GM18526 (cell line): ENCODE data around the gene DIAPH3.

Experiments used
- POLR2A ChIP-seq: IDR thresholded peaks from 3 replicates; pipeline ENCODE4 v1.6.1; 2011; ENCODE audit not compliant: insufficient read length; ENCODE audit errors: extremely low read depth

DIAPH3 gene

GRCh38 chr13:59665732-59666131, 498.0 kb downstream of the DIAPH3 start:
- no peak for TF ChIP-seq POLR2A

- TF ChIP-seq POLR2A, result no peak
These were observed 498.5 kb downstream of the DIAPH3 start for GRCh38 chr13:59665184-59665583.

- TF ChIP-seq POLR2A, result no peak
These were observed 499.1 kb downstream of the DIAPH3 start for GRCh38 chr13:59664586-59664985.

- no peak for TF ChIP-seq POLR2A
These were observed 500.0 kb downstream of the DIAPH3 start for GRCh38 chr13:59663707-59664106.

GRCh38 chr13:59660582-59660981, 503.1 kb downstream of the DIAPH3 start:
- no peak for TF ChIP-seq POLR2A

GRCh38 chr13:59659981-59660380, 503.7 kb downstream of the DIAPH3 start:
- no peak for TF ChIP-seq POLR2A

GRCh38 chr13:59658738-59659330, 504.9 kb downstream of the DIAPH3 start:
- TF ChIP-seq POLR2A, result no peak

GRCh38 chr13:59658027-59658737, 505.5 kb downstream of the DIAPH3 start:
- TF ChIP-seq POLR2A, result no peak

- no peak for TF ChIP-seq POLR2A
These were observed 509.8 kb downstream of the DIAPH3 start for GRCh38 chr13:59653916-59654315.

- TF ChIP-seq POLR2A, result no peak
These were observed 512.2 kb downstream of the DIAPH3 start for GRCh38 chr13:59651479-59651878.

- TF ChIP-seq POLR2A, result no peak
These were observed 519.7 kb downstream of the DIAPH3 start for GRCh38 chr13:59643906-59644626.

- TF ChIP-seq POLR2A, result no peak
These were observed 520.3 kb downstream of the DIAPH3 start for GRCh38 chr13:59643364-59643841.

- no peak for TF ChIP-seq POLR2A
These were observed 521.9 kb downstream of the DIAPH3 start for GRCh38 chr13:59641817-59642216.

GRCh38 chr13:59641261-59641660, 522.5 kb downstream of the DIAPH3 start:
- TF ChIP-seq POLR2A, result no peak

GRCh38 chr13:59638404-59638803, 525.3 kb downstream of the DIAPH3 start:
- TF ChIP-seq POLR2A, result no peak

- no peak for TF ChIP-seq POLR2A
These were observed 528.1 kb downstream of the DIAPH3 start for GRCh38 chr13:59635589-59635988.
